Measurements from ENCODE around the gene EME2.

Gene EME2

GRCh38 chr16:1766701-1767100, 5.9 kb upstream of the EME2 start:
- H3K9me3 ChIP-seq (ENCODE audit: control insufficient read depth, low read length): no peaks in the 10 kb centered on the region
- no peak overlapping the region for H3K4me3 ChIP-seq (ENCODE audit: insufficient read depth, low read depth, low read length)
- WGBS, 2 experiments: 95 to 96% methylated on average over 18 of the region's 18 CpGs
- no peak overlapping the region for H3K27ac ChIP-seq (ENCODE audit: insufficient read depth, low read depth, low read length, poor library complexity, severe bottlenecking)
- peaks cover 13% of the 10 kb centered on the region for H3K4me1 ChIP-seq (ENCODE audit: control insufficient read depth, insufficient read depth, low read length)
- peaks cover 22% of the 10 kb centered on the region for H3K36me3 ChIP-seq (ENCODE audit: control insufficient read depth, insufficient read depth, low read length)
- H3K27me3 ChIP-seq (ENCODE audit: control insufficient read depth, insufficient read depth, low read length, poor library complexity, severe bottlenecking): no peaks in the 10 kb centered on the region

DNA sequence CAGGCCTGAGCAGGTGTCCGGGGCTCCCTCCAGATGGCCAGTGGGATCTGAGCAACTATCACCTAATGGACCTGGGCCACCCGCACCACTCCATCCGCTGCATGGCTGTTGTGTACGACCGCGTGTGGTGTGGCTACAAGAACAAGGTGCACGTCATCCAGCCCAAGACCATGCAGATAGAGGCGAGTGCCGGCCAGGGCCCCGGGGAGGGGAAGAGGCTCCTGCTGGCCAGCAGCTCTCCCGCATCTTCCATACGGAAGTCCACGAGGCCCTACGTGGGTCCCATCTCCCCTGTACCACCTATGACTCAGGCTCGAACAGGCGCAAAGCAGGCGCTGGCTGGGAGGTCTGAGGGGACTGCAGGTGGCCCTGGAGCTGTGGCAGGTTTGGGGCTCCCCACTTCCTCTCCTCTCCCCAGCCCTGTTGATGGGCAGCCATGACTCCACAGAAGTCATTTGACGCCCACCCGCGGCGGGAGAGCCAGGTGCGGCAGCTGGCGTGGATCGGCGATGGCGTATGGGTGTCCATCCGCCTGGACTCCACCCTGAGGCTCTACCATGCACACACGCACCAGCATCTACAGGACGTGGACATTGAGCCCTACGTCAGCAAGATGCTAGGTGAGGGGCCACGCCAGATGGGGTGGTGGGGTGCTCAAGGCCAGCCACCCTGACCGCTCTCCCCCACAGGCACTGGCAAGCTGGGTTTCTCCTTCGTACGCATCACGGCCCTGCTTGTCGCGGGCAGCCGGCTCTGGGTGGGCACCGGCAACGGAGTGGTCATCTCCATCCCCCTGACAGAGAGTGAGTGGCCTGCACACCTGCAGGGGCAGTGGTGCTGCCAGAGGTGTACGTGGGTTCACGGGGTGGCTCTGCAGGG, 5.3 kb upstream of the EME2 start:
- Histone ChIP-seq H3K36me3 (ENCODE audit: control insufficient read depth, insufficient read depth, low read length) (peaks cover 22% of the 10 kb centered on the region), H3K4me1 (ENCODE audit: control insufficient read depth, insufficient read depth, low read length) (peaks cover 13% of the 10 kb centered on the region), H3K9me3 (ENCODE audit: control insufficient read depth, low read length) (no peaks in the 10 kb centered on the region), H3K4me3 (ENCODE audit: insufficient read depth, low read depth, low read length) (no peak overlapping the region), H3K27me3 (ENCODE audit: control insufficient read depth, insufficient read depth, low read length, poor library complexity, severe bottlenecking) (no peaks in the 10 kb centered on the region), H3K27ac (ENCODE audit: insufficient read depth, low read depth, low read length, poor library complexity, severe bottlenecking) (no peak overlapping the region)
- WGBS, 2 experiments: 94 to 95% methylated on average over 42 of the region's 42 CpGs

- H3K4me3 ChIP-seq (ENCODE audit: insufficient read depth, low read depth, low read length): no peak overlapping the region
- no peaks in the 10 kb centered on the region for H3K9me3 ChIP-seq (ENCODE audit: control insufficient read depth, low read length)
- H3K27ac ChIP-seq (ENCODE audit: insufficient read depth, low read depth, low read length, poor library complexity, severe bottlenecking): no peak overlapping the region
- H3K36me3 ChIP-seq (ENCODE audit: control insufficient read depth, insufficient read depth, low read length): peaks cover 22% of the 10 kb centered on the region
- peaks cover 8% of the 10 kb centered on the region for H3K4me1 ChIP-seq (ENCODE audit: control insufficient read depth, insufficient read depth, low read length)
- no peaks in the 10 kb centered on the region for H3K27me3 ChIP-seq (ENCODE audit: control insufficient read depth, insufficient read depth, low read length, poor library complexity, severe bottlenecking)
- WGBS, 2 experiments: 92% methylated on average over 41 of the region's 41 CpGs
Observed at GRCh38 chr16:1768061-1768766, 4.4 kb upstream of the EME2 start.

- no peaks in the 10 kb centered on the region for H3K27me3 ChIP-seq (ENCODE audit: control insufficient read depth, insufficient read depth, low read length, poor library complexity, severe bottlenecking)
- peaks cover 10% of the 10 kb centered on the region for H3K4me1 ChIP-seq (ENCODE audit: control insufficient read depth, insufficient read depth, low read length)
- no peak overlapping the region for H3K27ac ChIP-seq (ENCODE audit: insufficient read depth, low read depth, low read length, poor library complexity, severe bottlenecking)
- peaks cover 22% of the 10 kb centered on the region for H3K36me3 ChIP-seq (ENCODE audit: control insufficient read depth, insufficient read depth, low read length)
- H3K9me3 ChIP-seq (ENCODE audit: control insufficient read depth, low read length): no peaks in the 10 kb centered on the region
- no peak overlapping the region for H3K4me3 ChIP-seq (ENCODE audit: insufficient read depth, low read depth, low read length)
- 92 to 93% methylated on average over 26 of the region's 26 CpGs for WGBS, 2 experiments
Observed at GRCh38 chr16:1768767-1769401, 3.7 kb upstream of the EME2 start.

DNA sequence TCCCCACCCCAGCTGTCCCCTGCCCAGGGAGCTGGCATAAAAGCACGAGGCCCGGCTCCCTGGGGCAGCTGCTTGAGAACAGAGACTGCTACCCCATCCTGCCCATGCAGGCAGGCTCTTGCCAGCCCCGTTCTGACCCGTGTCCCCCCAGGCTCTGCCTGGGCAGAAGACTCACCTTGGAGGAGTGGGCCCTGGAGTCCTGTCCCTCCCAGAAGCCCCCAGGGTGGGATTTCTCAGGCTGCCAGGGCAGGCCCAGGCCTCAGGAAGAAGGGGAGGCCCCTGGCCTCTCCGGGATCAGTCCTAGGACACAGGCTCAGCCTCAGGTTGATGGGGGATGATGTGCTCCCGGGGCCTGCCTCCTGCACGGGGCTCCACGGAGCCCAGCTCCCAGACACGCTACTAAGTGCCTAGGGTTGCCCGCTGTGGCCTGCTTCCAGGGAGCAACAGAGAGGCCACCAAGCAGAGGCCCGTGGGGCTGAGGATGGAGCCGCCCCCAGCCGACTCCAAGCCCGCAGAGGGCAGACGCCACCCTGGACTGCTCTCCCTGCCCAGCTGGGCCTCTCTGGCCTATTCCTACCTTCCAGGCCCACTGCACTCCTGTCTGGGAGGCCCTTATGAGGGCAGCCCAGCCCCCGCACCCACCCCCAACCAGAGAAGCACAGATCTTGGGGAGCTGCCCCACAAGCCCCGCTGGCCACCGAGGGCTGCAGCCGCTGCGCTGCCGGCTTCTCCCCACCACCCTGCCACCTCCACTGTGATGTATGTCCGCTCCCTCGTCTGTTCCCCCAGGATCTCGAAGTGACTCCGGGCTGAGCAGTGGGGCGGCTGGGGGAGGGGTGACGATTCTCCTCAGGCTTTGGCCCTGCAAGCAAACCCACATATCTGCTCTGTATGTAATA, 3.0 kb upstream of the EME2 start:
- Histone ChIP-seq H3K4me1 (ENCODE audit: control insufficient read depth, insufficient read depth, low read length) (peaks cover 14% of the 10 kb centered on the region), H3K4me3 (ENCODE audit: insufficient read depth, low read depth, low read length) (no peak overlapping the region), H3K36me3 (ENCODE audit: control insufficient read depth, insufficient read depth, low read length) (peaks cover 22% of the 10 kb centered on the region), H3K27me3 (ENCODE audit: control insufficient read depth, insufficient read depth, low read length, poor library complexity, severe bottlenecking) (no peaks in the 10 kb centered on the region), H3K27ac (ENCODE audit: insufficient read depth, low read depth, low read length, poor library complexity, severe bottlenecking) (no peak overlapping the region), H3K9me3 (ENCODE audit: control insufficient read depth, low read length) (no peaks in the 10 kb centered on the region)
- 90 to 91% methylated on average over 27 of the region's 27 CpGs for WGBS, 2 experiments

GRCh38 chr16:1770328-1771187, 2.1 kb upstream of the EME2 start:
- Histone ChIP-seq H3K4me3 (ENCODE audit: insufficient read depth, low read depth, low read length) (peak overlapping the region; percentile 71), H3K27me3 (ENCODE audit: control insufficient read depth, insufficient read depth, low read length, poor library complexity, severe bottlenecking) (no peaks in the 10 kb centered on the region), H3K9me3 (ENCODE audit: control insufficient read depth, low read length) (no peaks in the 10 kb centered on the region), H3K4me1 (ENCODE audit: control insufficient read depth, insufficient read depth, low read length) (peaks cover 14% of the 10 kb centered on the region), H3K27ac (ENCODE audit: insufficient read depth, low read depth, low read length, poor library complexity, severe bottlenecking) (no peak overlapping the region), H3K36me3 (ENCODE audit: control insufficient read depth, insufficient read depth, low read length) (peaks cover 18% of the 10 kb centered on the region)
- WGBS, 2 experiments: 21% methylated on average over 81 of the region's 81 CpGs

GRCh38 chr16:1771188-1771863, 1.3 kb upstream of the EME2 start, which contains the start of gene NME3:
TSS of gene NME3 (minus strand) at chr16:1771543. CDS start at chr16:1771534, 9 bp downstream.
- peaks cover 14% of the 10 kb centered on the region for H3K36me3 ChIP-seq (ENCODE audit: control insufficient read depth, insufficient read depth, low read length)
- H3K4me3 ChIP-seq (ENCODE audit: insufficient read depth, low read depth, low read length): peak within 1 kb of the TSS; percentile 71
- WGBS, 2 experiments: 0 to 1% methylated on average over 71 to 78 of the region's 79 CpGs
- H3K27ac ChIP-seq (ENCODE audit: insufficient read depth, low read depth, low read length, poor library complexity, severe bottlenecking): no peak within 1 kb of the TSS
- no peaks in the 10 kb centered on the region for H3K27me3 ChIP-seq (ENCODE audit: control insufficient read depth, insufficient read depth, low read length, poor library complexity, severe bottlenecking)
- no peaks in the 10 kb centered on the region for H3K9me3 ChIP-seq (ENCODE audit: control insufficient read depth, low read length)
- H3K4me1 ChIP-seq (ENCODE audit: control insufficient read depth, insufficient read depth, low read length): peaks cover 14% of the 10 kb centered on the region

GRCh38 chr16:1771864-1772361, 697 bp upstream of the EME2 start:
- peaks cover 14% of the 10 kb centered on the region for H3K4me1 ChIP-seq (ENCODE audit: control insufficient read depth, insufficient read depth, low read length)
- H3K36me3 ChIP-seq (ENCODE audit: control insufficient read depth, insufficient read depth, low read length): peaks cover 16% of the 10 kb centered on the region
- H3K27ac ChIP-seq (ENCODE audit: insufficient read depth, low read depth, low read length, poor library complexity, severe bottlenecking): no peak overlapping the region
- H3K27me3 ChIP-seq (ENCODE audit: control insufficient read depth, insufficient read depth, low read length, poor library complexity, severe bottlenecking): no peaks in the 10 kb centered on the region
- peak overlapping the region; percentile 71 for H3K4me3 ChIP-seq (ENCODE audit: insufficient read depth, low read depth, low read length)
- WGBS, 2 experiments: 3 to 4% methylated on average over 22 of the region's 22 CpGs
- H3K9me3 ChIP-seq (ENCODE audit: control insufficient read depth, low read length): no peaks in the 10 kb centered on the region
